KMS-11 (cell line): Measurements from ENCODE around the gene TGFB2.

ENCODE experiments used
- H2AFZ ChIP-seq: fragments of 200-600 bp; sonication (generic); 2 replicates; pipeline ENCODE4 v1.6.1; 2016; ENCODE audit warnings: antibody characterized with exemption, mixed run types, low read depth
- H3K27ac ChIP-seq: fragments of 200-600 bp; sonication (generic); 2 replicates; pipeline ENCODE4 v1.6.1; 2016; ENCODE audit warnings: mild to moderate bottlenecking, mixed run types
- H3K27me3 ChIP-seq: fragments of 200-600 bp; sonication (generic); 2 replicates; pipeline ENCODE4 v1.6.1; 2017; ENCODE audit warnings: mild to moderate bottlenecking, low read depth, mixed run types, moderate library complexity; ENCODE audit not compliant: insufficient read depth
- H3K36me3 ChIP-seq: fragments of 200-600 bp; sonication (generic); 2 replicates; pipeline ENCODE4 v1.6.1; 2017; ENCODE audit warnings: mild to moderate bottlenecking, mixed run types; ENCODE audit not compliant: insufficient read depth
- H3K4me1 ChIP-seq: fragments of 200-600 bp; sonication (generic); 2 replicates; pipeline ENCODE4 v1.6.1; 2016; ENCODE audit warnings: mild to moderate bottlenecking, low read depth, mixed run types; ENCODE audit not compliant: poor library complexity, severe bottlenecking
- H3K4me2 ChIP-seq: fragments of 200-600 bp; sonication (generic); 2 replicates; pipeline ENCODE4 v1.7.0; 2016; ENCODE audit warnings: mild to moderate bottlenecking, mixed run types
- H3K4me3 ChIP-seq: fragments of 200-600 bp; sonication (generic); IDR thresholded peaks from 2 replicates; pipeline ENCODE4 v1.6.1; 2017; ENCODE audit warnings: low read depth, low read length, mixed read lengths; ENCODE audit not compliant: insufficient read depth
- H3K79me2 ChIP-seq: fragments of 200-600 bp; sonication (generic); 2 replicates; pipeline ENCODE4 v1.6.1; 2016; ENCODE audit warnings: low read depth, mixed run types; ENCODE audit not compliant: insufficient read depth
- H3K9ac ChIP-seq: fragments of 200-600 bp; sonication (generic); 2 replicates; pipeline ENCODE4 v1.6.1; 2016; ENCODE audit warnings: mild to moderate bottlenecking, mixed run types
- H4K20me1 ChIP-seq: fragments of 200-600 bp; sonication (generic); 2 replicates; pipeline ENCODE4 v1.6.1; 2016; ENCODE audit warnings: mild to moderate bottlenecking, mixed run types; ENCODE audit not compliant: insufficient read depth
- TF ChIP-seq, protein P1 (sequence below): fragments of 200-600 bp; sonication (generic); conservative IDR thresholded peaks from 2 replicates; pipeline ENCODE4 v1.6.1; 2017; ENCODE audit warnings: low read depth, mild to moderate bottlenecking, antibody characterized with exemption, low read length, moderate library complexity, mixed read lengths

The TGFB2 gene

DNA sequence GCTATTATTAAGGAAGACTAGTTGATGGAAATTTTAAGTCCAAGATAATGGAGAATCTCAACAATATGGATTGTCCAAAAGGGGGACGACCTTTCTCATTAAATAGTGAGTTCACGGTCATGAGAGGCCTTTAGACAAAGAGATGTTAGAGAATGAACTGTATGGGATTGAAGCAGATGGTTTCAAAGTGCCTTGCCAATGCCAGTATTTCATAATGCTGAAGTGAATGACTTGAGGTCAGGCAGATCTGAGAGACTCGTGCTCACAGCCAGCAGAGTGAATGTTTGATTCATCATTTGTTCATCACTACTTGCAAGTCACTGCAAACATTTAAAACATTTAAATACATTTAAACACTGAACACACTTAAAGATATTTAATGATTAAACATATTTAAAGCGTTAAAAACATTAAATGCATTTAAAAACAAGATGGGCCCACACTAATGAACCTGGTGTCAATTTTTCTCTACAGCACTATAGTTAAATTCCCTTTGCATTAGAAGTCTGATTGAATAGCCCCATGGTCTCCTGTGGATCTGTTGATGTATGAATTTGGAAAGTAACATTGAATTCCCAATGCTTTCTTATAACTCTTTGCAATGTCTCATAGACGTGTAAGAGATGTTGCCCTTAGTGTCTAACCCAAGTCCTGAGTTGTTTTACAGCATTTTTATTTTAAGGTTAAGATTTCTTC is 80.7 kb downstream of the TGFB2 start:
- Histone ChIP-seq H2AFZ (no peak overlapping the region), H4K20me1 (no peaks in the 10 kb centered on the region), H3K9ac (no peak overlapping the region), H3K4me2 (no peak overlapping the region), H3K27ac (no peak overlapping the region), H3K79me2 (no peaks in the 10 kb centered on the region), H3K4me3 (no peak overlapping the region), H3K4me1 (no peaks in the 10 kb centered on the region), H3K27me3 (no peaks in the 10 kb centered on the region), H3K36me3 (no peaks in the 10 kb centered on the region)
- TF ChIP-seq, protein P1, sequence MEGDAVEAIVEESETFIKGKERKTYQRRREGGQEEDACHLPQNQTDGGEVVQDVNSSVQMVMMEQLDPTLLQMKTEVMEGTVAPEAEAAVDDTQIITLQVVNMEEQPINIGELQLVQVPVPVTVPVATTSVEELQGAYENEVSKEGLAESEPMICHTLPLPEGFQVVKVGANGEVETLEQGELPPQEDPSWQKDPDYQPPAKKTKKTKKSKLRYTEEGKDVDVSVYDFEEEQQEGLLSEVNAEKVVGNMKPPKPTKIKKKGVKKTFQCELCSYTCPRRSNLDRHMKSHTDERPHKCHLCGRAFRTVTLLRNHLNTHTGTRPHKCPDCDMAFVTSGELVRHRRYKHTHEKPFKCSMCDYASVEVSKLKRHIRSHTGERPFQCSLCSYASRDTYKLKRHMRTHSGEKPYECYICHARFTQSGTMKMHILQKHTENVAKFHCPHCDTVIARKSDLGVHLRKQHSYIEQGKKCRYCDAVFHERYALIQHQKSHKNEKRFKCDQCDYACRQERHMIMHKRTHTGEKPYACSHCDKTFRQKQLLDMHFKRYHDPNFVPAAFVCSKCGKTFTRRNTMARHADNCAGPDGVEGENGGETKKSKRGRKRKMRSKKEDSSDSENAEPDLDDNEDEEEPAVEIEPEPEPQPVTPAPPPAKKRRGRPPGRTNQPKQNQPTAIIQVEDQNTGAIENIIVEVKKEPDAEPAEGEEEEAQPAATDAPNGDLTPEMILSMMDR: no peak

DNA sequence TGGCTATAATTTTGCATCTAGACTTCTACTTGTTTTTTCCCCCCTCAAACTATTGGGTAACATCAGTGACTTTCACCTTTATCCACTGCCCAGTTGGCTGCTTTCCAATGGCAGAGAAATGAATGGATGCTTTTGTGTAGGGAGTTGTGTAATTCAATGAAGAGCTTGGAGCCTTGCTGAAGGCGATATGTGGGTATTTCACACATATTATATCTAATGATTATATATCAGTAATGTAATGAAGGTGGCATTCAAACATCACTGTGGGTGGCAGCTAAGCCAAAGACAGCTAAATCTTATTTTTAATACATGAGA is 81.2 kb downstream of the TGFB2 start:
- TF ChIP-seq, protein P1: no peak
- no peaks in the 10 kb centered on the region for H3K4me1 ChIP-seq
- H3K79me2 ChIP-seq: no peaks in the 10 kb centered on the region
- H3K4me3 ChIP-seq: no peak overlapping the region
- no peak overlapping the region for H3K9ac ChIP-seq
- H4K20me1 ChIP-seq: no peaks in the 10 kb centered on the region
- H2AFZ ChIP-seq: no peak overlapping the region
- no peak overlapping the region for H3K4me2 ChIP-seq
- no peak overlapping the region for H3K27ac ChIP-seq
- H3K27me3 ChIP-seq: no peaks in the 10 kb centered on the region
- no peaks in the 10 kb centered on the region for H3K36me3 ChIP-seq

DNA sequence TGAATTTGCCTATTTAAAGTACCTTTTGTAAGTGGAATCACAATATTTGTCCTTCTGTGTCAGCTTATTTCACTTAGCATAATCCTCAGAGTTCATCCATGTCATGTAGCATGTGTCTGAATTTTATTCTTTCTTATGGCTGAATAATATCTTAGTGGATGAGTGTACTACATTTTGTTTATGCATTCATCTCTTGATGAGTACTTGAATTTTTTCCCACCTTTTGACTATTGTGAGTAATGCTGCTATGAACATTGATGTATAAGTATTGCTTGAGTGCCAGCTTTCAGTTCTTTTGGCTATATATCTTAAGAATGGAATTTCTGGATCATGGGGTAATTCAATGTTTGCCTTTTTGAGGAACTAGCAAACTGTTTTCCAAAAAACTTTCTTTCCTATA is 84.2 kb downstream of the TGFB2 start:
- no peaks in the 10 kb centered on the region for H3K27me3 ChIP-seq
- no peaks in the 10 kb centered on the region for H3K36me3 ChIP-seq
- H2AFZ ChIP-seq: no peak overlapping the region
- no peaks in the 10 kb centered on the region for H3K4me1 ChIP-seq
- no peak overlapping the region for H3K4me2 ChIP-seq
- no peak overlapping the region for H3K9ac ChIP-seq
- no peaks in the 10 kb centered on the region for H4K20me1 ChIP-seq
- no peak overlapping the region for H3K27ac ChIP-seq
- H3K4me3 ChIP-seq: no peak overlapping the region
- no peaks in the 10 kb centered on the region for H3K79me2 ChIP-seq
- TF ChIP-seq, protein P1: no peak

DNA sequence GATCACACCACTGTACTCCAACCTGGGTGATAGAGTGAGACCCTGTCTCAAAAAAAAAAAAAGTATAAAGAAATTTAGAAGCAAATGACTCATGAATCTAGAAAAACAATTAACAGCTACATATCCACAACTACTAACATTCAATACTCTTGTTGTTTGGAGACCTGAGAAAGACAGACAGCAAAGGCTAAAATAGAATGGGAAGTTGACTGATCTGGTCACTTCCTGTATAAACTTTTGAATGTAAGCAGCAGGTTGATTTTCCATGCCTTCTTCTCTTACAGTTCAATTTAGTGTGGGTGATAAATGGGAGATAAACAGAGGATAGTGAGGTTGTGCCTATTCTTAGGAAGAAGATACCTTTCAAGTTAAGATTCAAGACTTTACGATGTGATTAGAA is 85.2 kb downstream of the TGFB2 start:
- no peaks in the 10 kb centered on the region for H3K36me3 ChIP-seq
- H3K4me2 ChIP-seq: no peak overlapping the region
- H3K79me2 ChIP-seq: no peaks in the 10 kb centered on the region
- H3K27me3 ChIP-seq: no peaks in the 10 kb centered on the region
- H3K4me1 ChIP-seq: no peaks in the 10 kb centered on the region
- no peak overlapping the region for H3K9ac ChIP-seq
- TF ChIP-seq, protein P1: no peak
- H3K27ac ChIP-seq: no peak overlapping the region
- no peak overlapping the region for H3K4me3 ChIP-seq
- H2AFZ ChIP-seq: no peak overlapping the region
- no peaks in the 10 kb centered on the region for H4K20me1 ChIP-seq
